Tibial nerve (tissue), 4 donors: ENCODE results near the gene COL3A1. TPM values are rescaled to one million over a fixed set of nuclear protein-coding genes. Genes with fewer than 3 reads are reported as not detected.

Experiments used
- DNase-seq, 2 donors: peaks; one replicate each; pipeline ENCODE4 v3.0.0-alpha.2; 2019; ENCODE audit warnings: low spot score in 2 of 2
- H3K27ac ChIP-seq, 4 donors: fragments of 200-600 bp; sonication (generic) in 3 of 4; one replicate each; pipeline ENCODE4 v1.5.1; 2017 to 2019; ENCODE audit warnings: mild to moderate bottlenecking in 1 of 4
- H3K27me3 ChIP-seq, 2 donors: fragments of 200-600 bp; sonication (generic) in 1 of 2; one replicate each; pipeline versions ENCODE4 v1.5.1 to v1.6.0; 2017 to 2019
- H3K36me3 ChIP-seq, 3 donors: fragments of 200-600 bp; sonication (generic); one replicate each; pipeline ENCODE4 v1.5.1; 2018 to 2019
- H3K4me1 ChIP-seq, 4 donors: fragments of 200-600 bp; sonication (generic) in 3 of 4; one replicate each; pipeline ENCODE4 v1.5.1; 2017 to 2019
- H3K4me3 ChIP-seq, 4 donors: fragments of 200-600 bp; sonication (generic) in 3 of 4; one replicate each; pipeline ENCODE4 v1.5.1; 2017 to 2019; ENCODE audit warnings: mild to moderate bottlenecking in 1 of 4, moderate library complexity in 1 of 4
- H3K9me3 ChIP-seq, 4 donors: fragments of 200-600 bp; sonication (generic) in 3 of 4; one replicate each; pipeline ENCODE4 v1.5.1; 2017 to 2019
- CTCF ChIP-seq, 5 experiments: fragments of 200-600 bp in 3 of 5; fragments of 450-650 bp in 2 of 5; sonication (generic) in 3 of 5; IDR thresholded peaks; one replicate each; pipeline ENCODE4 v1.5.1; 2016 to 2019; ENCODE audit warnings: antibody characterized with exemption in 5 of 5, mild to moderate bottlenecking in 3 of 5, moderate library complexity in 2 of 5
- EP300 ChIP-seq, 2 donors: sonication (generic); formaldehyde crosslinking; IDR thresholded peaks; one replicate each; pipeline ENCODE4 v1.6.1; 2017; ENCODE audit warnings: antibody characterized with exemption in 2 of 2, mild to moderate bottlenecking in 1 of 2
- POLR2A ChIP-seq, 2 donors: fragments of 450-650 bp; IDR thresholded peaks; one replicate each; pipeline ENCODE4 v1.6.1; 2017; ENCODE audit warnings: antibody characterized with exemption in 2 of 2, mild to moderate bottlenecking in 2 of 2, moderate library complexity in 2 of 2
- WGBS, 2 donors: methylation state at CpG; one replicate each; pipeline ENCODE4 v1.1.5; 2018; 5-methylcytosine and 5-hydroxymethylcytosine counted together
- total RNA-seq, 4 donors: library from RNA; depleted of rRNA; stranded (reverse); fragments of >200 nt; gene quantifications; one replicate each; pipeline ENCODE4 v1.1.0, GENCODE V29; 2016

The COL3A1 gene
- total RNA-seq, 4 donors from 2014 or later, result 77.1 to 205 (median 115) TPM

GRCh38 chr2:189002079-189002478 is 27.9 kb downstream of the COL3A1 start:
- Histone ChIP-seq H3K27me3 (no peaks in the 10 kb centered on the region), H3K27ac (peak overlapping the region in 1 of 4 donors; percentile 58), H3K4me3 (no peak overlapping the region), H3K9me3 (no peaks in the 10 kb centered on the region), H3K36me3 (peaks cover 0 to 90% (median 0%) of the 10 kb centered on the region in 3 donors), H3K4me1 (peaks cover 0 to 5% (median 0%) of the 10 kb centered on the region in 4 donors)
- 33 to 34% methylated on average over 1 of the region's 1 CpG for WGBS, 2 donors
- TF ChIP-seq POLR2A (IDR thresholded peaks at IDR 0.05) (no peak), CTCF (IDR thresholded peaks at IDR 0.05) (no peak), EP300 (IDR thresholded peaks at IDR 0.05) (no peak)
- DNase-seq, result no peak

- no peak for TF ChIP-seq EP300 (IDR thresholded peaks at IDR 0.05)
- no peak for TF ChIP-seq CTCF (IDR thresholded peaks at IDR 0.05)
- no peak for TF ChIP-seq POLR2A (IDR thresholded peaks at IDR 0.05)
- peaks cover 0 to 6% (median 0%) of the 10 kb centered on the region in 4 donors for H3K4me1 ChIP-seq
- peak overlapping the region in 2 of 4 donors; percentile 16 to 34 for H3K27ac ChIP-seq
- no peak overlapping the region for H3K4me3 ChIP-seq
- DNase-seq, result no peak
- WGBS, 2 donors, result 70 to 80% methylated on average over 9 of the region's 9 CpGs
- no peaks in the 10 kb centered on the region for H3K27me3 ChIP-seq
- H3K36me3 ChIP-seq, result peaks cover 0 to 75% (median 6%) of the 10 kb centered on the region in 3 donors
- H3K9me3 ChIP-seq, result no peaks in the 10 kb centered on the region
Measured at GRCh38 chr2:189008555-189009262, 34.5 kb downstream of the COL3A1 start.

GRCh38 chr2:189010536-189010935 is 36.4 kb downstream of the COL3A1 start:
- no peaks in the 10 kb centered on the region for H3K27me3 ChIP-seq
- TF ChIP-seq CTCF (IDR thresholded peaks at IDR 0.05), result no peak
- TF ChIP-seq POLR2A (IDR thresholded peaks at IDR 0.05), result no peak
- WGBS, 2 donors, result 67 to 68% methylated on average over 6 of the region's 6 CpGs
- peaks cover 0 to 16% (median 0%) of the 10 kb centered on the region in 4 donors for H3K4me1 ChIP-seq
- H3K27ac ChIP-seq, result no peak overlapping the region
- peaks cover 0 to 56% (median 6%) of the 10 kb centered on the region in 3 donors for H3K36me3 ChIP-seq
- H3K4me3 ChIP-seq, result no peak overlapping the region
- DNase-seq, result no peak
- H3K9me3 ChIP-seq, result no peaks in the 10 kb centered on the region

GRCh38 chr2:189012351-189012750 is 38.2 kb downstream of the COL3A1 start:
- TF ChIP-seq CTCF (IDR thresholded peaks at IDR 0.05) (no peak), EP300 (IDR thresholded peaks at IDR 0.05) (no peak), POLR2A (IDR thresholded peaks at IDR 0.05) (no peak)
- H3K27ac ChIP-seq, result peak overlapping the region in 1 of 4 donors; percentile 64
- peaks cover 0 to 42% (median 6%) of the 10 kb centered on the region in 3 donors for H3K36me3 ChIP-seq

GRCh38 chr2:189013031-189013430 is 38.9 kb downstream of the COL3A1 start:
- 71 to 75% methylated on average over 3 of the region's 3 CpGs for WGBS, 2 donors
- peak overlapping the region in 1 of 4 donors; percentile 17 for H3K27ac ChIP-seq
- no peak for DNase-seq

More at GRCh38 chr2:189012351-189012750, 38.2 kb downstream of the COL3A1 start:
- WGBS, 2 donors, result 63 to 72% methylated on average over 1 of the region's 1 CpG
- DNase-seq, result no peak
- Histone ChIP-seq H3K9me3 (no peaks in the 10 kb centered on the region), H3K27me3 (no peaks in the 10 kb centered on the region), H3K4me3 (no peak overlapping the region), H3K4me1 (peaks cover 0 to 16% (median 0%) of the 10 kb centered on the region in 4 donors)

More at GRCh38 chr2:189013031-189013430, 38.9 kb downstream of the COL3A1 start:
- Histone ChIP-seq H3K9me3 (no peaks in the 10 kb centered on the region), H3K4me3 (no peak overlapping the region), H3K36me3 (peaks cover 0 to 35% (median 6%) of the 10 kb centered on the region in 3 donors), H3K4me1 (peaks cover 0 to 16% (median 0%) of the 10 kb centered on the region in 4 donors), H3K27me3 (no peaks in the 10 kb centered on the region)
- TF ChIP-seq EP300 (IDR thresholded peaks at IDR 0.05) (no peak), CTCF (IDR thresholded peaks at IDR 0.05) (no peak), POLR2A (IDR thresholded peaks at IDR 0.05) (no peak)
